ENCODE results near the gene MLLT10.

Gene MLLT10

GRCh38 chr10:21677551-21677950, 143.5 kb downstream of the MLLT10 start:
- Histone ChIP-seq H3K27ac (no peak overlapping the region), H3K36me3 (peaks cover 19% of the 10 kb centered on the region), H3K4me2 (no peak overlapping the region), H4K20me1 (no peaks in the 10 kb centered on the region), H3K4me3 (no peak overlapping the region), H3K9me3 (no peaks in the 10 kb centered on the region), H3K27me3 (no peaks in the 10 kb centered on the region), H3K9ac (no peak overlapping the region), H3K4me1 (no peaks in the 10 kb centered on the region; the same call in 1 of the 2 replicates)
- TF ChIP-seq Cebpa-rat (IDR thresholded peaks at IDR 0.05), result no peak

GRCh38 chr10:21681156-21681555, 147.1 kb downstream of the MLLT10 start:
- Histone ChIP-seq H3K27ac (no peak overlapping the region), H3K9me3 (no peaks in the 10 kb centered on the region), H3K36me3 (peaks cover 21% of the 10 kb centered on the region), H3K4me2 (no peak overlapping the region), H3K4me3 (no peak overlapping the region), H3K9ac (no peak overlapping the region), H4K20me1 (no peaks in the 10 kb centered on the region), H3K4me1 (no peaks in the 10 kb centered on the region; the same call in 1 of the 2 replicates), H3K27me3 (no peaks in the 10 kb centered on the region)
- no peak for TF ChIP-seq Cebpa-rat (IDR thresholded peaks at IDR 0.05)

GRCh38 chr10:21687266-21688008, 153.4 kb downstream of the MLLT10 start:
- H3K36me3 ChIP-seq, result peaks cover 26% of the 10 kb centered on the region
- no peaks in the 10 kb centered on the region for H4K20me1 ChIP-seq
- H3K4me1 ChIP-seq, result no peaks in the 10 kb centered on the region
- H3K9me3 ChIP-seq, result no peaks in the 10 kb centered on the region
- TF ChIP-seq Cebpa-rat (IDR thresholded peaks at IDR 0.05), result no peak
- H3K4me2 ChIP-seq, result no peak overlapping the region
- H3K27me3 ChIP-seq, result no peaks in the 10 kb centered on the region
- H3K4me3 ChIP-seq, result no peak overlapping the region
- H3K27ac ChIP-seq, result no peak overlapping the region
- H3K9ac ChIP-seq, result no peak overlapping the region

GRCh38 chr10:21688009-21688332, 153.9 kb downstream of the MLLT10 start:
- H3K36me3 ChIP-seq, result peaks cover 28% of the 10 kb centered on the region
- H3K27ac ChIP-seq, result no peak overlapping the region
- H3K4me3 ChIP-seq, result no peak overlapping the region
- no peak overlapping the region for H3K9ac ChIP-seq
- H3K9me3 ChIP-seq, result no peaks in the 10 kb centered on the region
- H3K4me1 ChIP-seq, result no peaks in the 10 kb centered on the region
- H3K4me2 ChIP-seq, result no peak overlapping the region
- H3K27me3 ChIP-seq, result no peaks in the 10 kb centered on the region
- H4K20me1 ChIP-seq, result no peaks in the 10 kb centered on the region
- no peak for TF ChIP-seq Cebpa-rat (IDR thresholded peaks at IDR 0.05)

- H3K27me3 ChIP-seq, result no peaks in the 10 kb centered on the region
- no peaks in the 10 kb centered on the region for H3K9me3 ChIP-seq
- no peak overlapping the region for H3K27ac ChIP-seq
- no peaks in the 10 kb centered on the region for H3K4me1 ChIP-seq
- H3K9ac ChIP-seq, result no peak overlapping the region
- no peak for TF ChIP-seq Cebpa-rat (IDR thresholded peaks at IDR 0.05)
- H4K20me1 ChIP-seq, result no peaks in the 10 kb centered on the region
- H3K36me3 ChIP-seq, result peaks cover 25% of the 10 kb centered on the region
- no peak overlapping the region for H3K4me3 ChIP-seq
- H3K4me2 ChIP-seq, result no peak overlapping the region
Measured at GRCh38 chr10:21688870-21689269, 154.8 kb downstream of the MLLT10 start.

GRCh38 chr10:21689881-21690280, 155.8 kb downstream of the MLLT10 start:
- no peak overlapping the region for H3K4me3 ChIP-seq
- no peak for TF ChIP-seq Cebpa-rat (IDR thresholded peaks at IDR 0.05)
- H3K36me3 ChIP-seq, result peaks cover 25% of the 10 kb centered on the region
- no peak overlapping the region for H3K27ac ChIP-seq
- no peaks in the 10 kb centered on the region for H3K27me3 ChIP-seq
- no peaks in the 10 kb centered on the region for H3K9me3 ChIP-seq
- no peaks in the 10 kb centered on the region for H3K4me1 ChIP-seq
- no peak overlapping the region for H3K4me2 ChIP-seq
- no peak overlapping the region for H3K9ac ChIP-seq
- peaks cover 4% of the 10 kb centered on the region; the same call in 1 of the 2 replicates for H4K20me1 ChIP-seq

GRCh38 chr10:21692916-21693315, 158.9 kb downstream of the MLLT10 start:
- H3K4me1 ChIP-seq, result no peaks in the 10 kb centered on the region
- no peak overlapping the region for H3K27ac ChIP-seq
- no peaks in the 10 kb centered on the region for H3K27me3 ChIP-seq
- H3K9me3 ChIP-seq, result no peaks in the 10 kb centered on the region
- no peak overlapping the region for H3K4me3 ChIP-seq
- no peak overlapping the region for H3K9ac ChIP-seq
- peaks cover 24% of the 10 kb centered on the region for H3K36me3 ChIP-seq
- no peak overlapping the region for H3K4me2 ChIP-seq
- TF ChIP-seq Cebpa-rat (IDR thresholded peaks at IDR 0.05), result no peak
- H4K20me1 ChIP-seq, result peaks cover 9% of the 10 kb centered on the region; the same call in 1 of the 2 replicates

GRCh38 chr10:21693418-21693817, 159.4 kb downstream of the MLLT10 start:
- Histone ChIP-seq H3K27me3 (no peaks in the 10 kb centered on the region), H3K9ac (no peak overlapping the region), H3K4me1 (no peaks in the 10 kb centered on the region), H3K4me2 (no peak overlapping the region), H3K27ac (no peak overlapping the region), H4K20me1 (peaks cover 9% of the 10 kb centered on the region; the same call in 1 of the 2 replicates), H3K4me3 (no peak overlapping the region), H3K9me3 (no peaks in the 10 kb centered on the region), H3K36me3 (peaks cover 24% of the 10 kb centered on the region)
- no peak for TF ChIP-seq Cebpa-rat (IDR thresholded peaks at IDR 0.05)

- H4K20me1 ChIP-seq, result peaks cover 9% of the 10 kb centered on the region; the same call in 1 of the 2 replicates
- H3K4me3 ChIP-seq, result no peak overlapping the region
- H3K9me3 ChIP-seq, result peaks cover 11% of the 10 kb centered on the region
- no peak overlapping the region for H3K4me2 ChIP-seq
- no peak overlapping the region for H3K27ac ChIP-seq
- H3K36me3 ChIP-seq, result peaks cover 28% of the 10 kb centered on the region
- no peak overlapping the region for H3K9ac ChIP-seq
- no peak for TF ChIP-seq Cebpa-rat (IDR thresholded peaks at IDR 0.05)
- no peaks in the 10 kb centered on the region for H3K4me1 ChIP-seq
- H3K27me3 ChIP-seq, result no peaks in the 10 kb centered on the region
Measured at GRCh38 chr10:21694631-21695030, 160.6 kb downstream of the MLLT10 start.

GRCh38 chr10:21696302-21696701, 162.3 kb downstream of the MLLT10 start:
- H3K4me1 ChIP-seq, result no peaks in the 10 kb centered on the region
- H3K9me3 ChIP-seq, result peaks cover 27% of the 10 kb centered on the region
- no peak for TF ChIP-seq Cebpa-rat (IDR thresholded peaks at IDR 0.05)
- H4K20me1 ChIP-seq, result peaks cover 10% of the 10 kb centered on the region; the same call in 1 of the 2 replicates
- H3K27me3 ChIP-seq, result no peaks in the 10 kb centered on the region
- no peak overlapping the region for H3K9ac ChIP-seq
- H3K36me3 ChIP-seq, result peaks cover 33% of the 10 kb centered on the region
- H3K27ac ChIP-seq, result no peak overlapping the region
- no peak overlapping the region for H3K4me2 ChIP-seq
- H3K4me3 ChIP-seq, result no peak overlapping the region
